ENCODE results near the gene PHF5A.

PHF5A gene

DNA sequence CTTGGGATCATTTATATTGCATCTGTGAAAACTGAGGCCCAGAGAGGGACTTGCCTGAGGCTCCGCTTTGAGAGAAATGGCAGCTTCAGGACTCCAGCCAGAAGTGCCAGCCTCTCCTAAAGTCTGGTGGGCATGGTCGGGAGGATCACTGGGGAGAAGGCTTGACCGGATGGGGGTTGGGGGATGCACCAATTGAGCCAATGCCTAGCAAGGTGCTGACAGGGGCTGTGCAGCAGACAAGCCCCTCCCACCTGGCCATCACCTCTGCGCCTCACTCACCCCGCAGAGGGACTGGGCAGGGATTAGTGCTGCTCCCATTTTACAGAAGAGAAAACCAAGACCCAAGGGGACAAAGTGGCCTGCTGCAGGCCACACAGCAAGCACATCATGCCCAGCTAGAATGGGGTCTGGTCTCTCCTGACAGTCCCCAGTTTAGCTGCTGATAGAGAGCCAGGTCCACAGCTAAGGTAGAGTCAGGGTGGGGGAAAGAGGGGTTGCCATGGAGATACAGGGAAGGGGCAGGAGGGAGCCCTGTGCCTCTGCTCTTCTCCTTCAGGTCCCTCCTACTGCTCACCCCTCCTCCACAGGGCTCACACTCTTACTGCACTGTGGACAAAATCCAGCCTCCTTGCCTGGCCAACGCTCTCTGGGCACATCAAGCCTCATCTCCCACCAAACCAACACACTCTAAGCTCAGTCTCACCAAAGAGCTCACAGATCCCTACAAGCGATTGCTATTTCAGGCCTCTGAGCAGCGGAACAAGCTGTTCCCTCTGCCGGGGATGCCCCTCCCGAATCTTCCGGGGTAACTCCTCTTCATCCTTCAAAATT, 57.3 kb downstream of the PHF5A start:
- DNase-seq = no peak

DNA sequence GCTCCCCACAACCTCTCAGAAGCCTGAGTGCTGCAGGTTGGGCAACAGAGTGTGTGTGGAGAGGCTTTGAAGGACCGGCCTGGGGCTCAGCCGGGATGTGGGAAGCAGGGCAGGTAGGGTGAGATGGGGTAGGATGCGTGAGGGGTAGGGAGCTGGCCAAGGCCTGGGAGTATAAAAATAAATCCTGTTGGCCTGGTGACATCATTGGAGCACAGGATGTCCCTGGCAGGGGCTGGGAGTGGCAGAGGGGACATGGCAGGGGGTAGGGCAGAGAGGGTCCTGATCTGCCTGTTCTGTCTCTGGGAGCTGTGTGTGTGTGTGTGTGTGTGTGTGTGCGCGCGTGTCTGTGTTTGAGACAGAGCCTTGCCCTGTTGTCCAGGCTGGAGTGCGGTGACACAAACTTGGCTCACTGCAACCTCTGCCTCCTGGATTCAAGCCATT, 58.2 kb downstream of the PHF5A start:
- no peak for DNase-seq

Measured in activated CD4-positive, alpha-beta T cell treated with anti-CD3 and anti-CD28 coated beads, Interleukin-2, amount 50 U/mL, for 16 hours (primary cell).